K562 (cell line): ENCODE measurements around the gene NDUFAF8. TPM values are rescaled to one million over a fixed set of nuclear protein-coding genes. Genes with fewer than 3 reads are reported as not detected.

Experiments
- ATAC-seq: fragments of 200-7000 bp; cut with Tn5 transposase; 3 replicates; pipeline ENCODE4 v1.9.1; 2020; ENCODE audit warnings: moderate library complexity
- BruUV-seq: library from RNA; stranded (reverse); fragments of 400-500 nt; replicated peaks from 2 replicates; lab custom pipeline; 2021; lab: Mats Ljungman, UMichigan
- CTCF ChIA-PET: fragments of 300-600 bp; formaldehyde crosslinking; extraction: SDS; loops from one replicate; lab custom pipeline; 2021; ENCODE audit warnings: low intra/inter-chr PET ratio; lab: Yijun Ruan, JAX
- POLR2A ChIA-PET: fragments of 300-600, 350-650 bp; sonication (Branson Sonifier 250); formaldehyde crosslinking; extraction: SDS; loops from one replicate; lab custom pipeline; 2021; ENCODE audit warnings: antibody characterized with exemption, inconsistent platforms; lab: Yijun Ruan, JAX
- DNase-seq, 4 experiments: peaks; one replicate each; pipeline versions ENCODE4 v3.0.0 to v3.0.0-alpha.2; 2011 to 2018; ENCODE audit warnings: low spot score in 3 of 4, mixed read lengths in 3 of 4; ENCODE audit errors: extremely low read depth in 1 of 4
- FAIRE-seq: peaks from 2 replicates; lab custom pipeline; 2011; peaks lifted over from hg19 to GRCh38; lab: Jason Lieb, UNC
- H2AFZ ChIP-seq: 2 replicates; pipeline ENCODE4 v1.6.0; 2011; ENCODE audit warnings: low read depth, low read length, control low read depth, inconsistent platforms
- H3K27ac ChIP-seq: fragments of 200-600 bp; 3 replicates; pipeline ENCODE4 v1.8.0; 2011; ENCODE audit warnings: low read depth, mild to moderate bottlenecking, control low read depth, inconsistent platforms, low read length, moderate library complexity, mixed read lengths; ENCODE audit errors: extremely low read depth
- H3K27me3 ChIP-seq, 2 experiments: fragments of 300-600 bp in 1 of 2; 2 replicates in 1 of 2; 3 replicates in 1 of 2; pipeline versions ENCODE4 v1.6.0 to v1.8.0; 2011; ENCODE audit warnings: inconsistent platforms in 2 of 2, low read length in 2 of 2, mild to moderate bottlenecking in 1 of 2, mixed read lengths in 1 of 2, moderate library complexity in 1 of 2; ENCODE audit not compliant: control insufficient read depth in 2 of 2, insufficient read depth in 2 of 2
- H3K36me3 ChIP-seq: fragments of 300-600 bp; 3 replicates; pipeline ENCODE4 v1.8.0; 2011; ENCODE audit warnings: mild to moderate bottlenecking, low read length, inconsistent platforms; ENCODE audit not compliant: control insufficient read depth, insufficient read depth
- H3K4me1 ChIP-seq, 2 experiments: fragments of 200-600 bp in 1 of 2; replicated peaks in 1 of 2; 2 replicates in 1 of 2; 3 replicates in 1 of 2; pipeline versions ENCODE4 v1.5.1 to v1.8.0; 2011; ENCODE audit warnings: inconsistent platforms in 2 of 2, low read length in 2 of 2, mild to moderate bottlenecking in 1 of 2, mixed read lengths in 1 of 2, moderate library complexity in 1 of 2; ENCODE audit not compliant: control insufficient read depth in 2 of 2, insufficient read depth in 2 of 2
- H3K4me2 ChIP-seq: 2 replicates; pipeline ENCODE4 v1.6.1; 2011; ENCODE audit warnings: low read length, control low read depth, inconsistent platforms, mixed read lengths; ENCODE audit not compliant: insufficient read depth
- H3K4me3 ChIP-seq: fragments of 200-600 bp; sonication (generic), shearing (Covaris generic); 2 replicates; pipeline ENCODE4 v1.5.1; 2016; ENCODE audit warnings: control low read depth, inconsistent platforms
- H3K79me2 ChIP-seq: fragments of 200-600 bp; 3 replicates; pipeline ENCODE4 v1.8.0; 2011; ENCODE audit warnings: low read length, inconsistent platforms; ENCODE audit not compliant: control insufficient read depth, insufficient read depth
- H3K9ac ChIP-seq, 2 experiments: 2 replicates each; pipeline versions ENCODE4 v1.6.0 to v1.6.1; 2011; ENCODE audit warnings: low read depth in 2 of 2, low read length in 2 of 2, control low read depth in 1 of 2, inconsistent platforms in 1 of 2, mild to moderate bottlenecking in 1 of 2, mixed read lengths in 1 of 2; ENCODE audit not compliant: insufficient read depth in 1 of 2
- H3K9me1 ChIP-seq: one replicate; pipeline ENCODE4 v1.6.0; 2011; ENCODE audit warnings: inconsistent platforms, mild to moderate bottlenecking, low read length, moderate library complexity; ENCODE audit not compliant: control insufficient read depth, insufficient read depth
- H3K9me3 ChIP-seq: replicated peaks from 2 replicates; pipeline ENCODE4 v1.5.1; 2011; ENCODE audit warnings: low read depth, low read length, inconsistent platforms; ENCODE audit not compliant: control insufficient read depth, insufficient read depth
- H4K20me1 ChIP-seq: replicated peaks from 2 replicates; pipeline ENCODE4 v1.6.1; 2011; ENCODE audit warnings: low read length, inconsistent platforms, mixed read lengths; ENCODE audit not compliant: control insufficient read depth, insufficient read depth
- EGR1 ChIP-seq: fragments of 450-650 bp; conservative IDR thresholded peaks from 2 replicates; pipeline ENCODE4 v1.6.1; 2017; ENCODE audit warnings: mild to moderate bottlenecking
- NR1H2 ChIP-seq: sonication (generic); formaldehyde crosslinking; IDR thresholded peaks from 2 replicates; pipeline ENCODE4 v1.4.0; 2020; ENCODE audit warnings: mild to moderate bottlenecking, missing genetic modification reagents
- SMC3 ChIP-seq: conservative IDR thresholded peaks from 2 replicates; pipeline ENCODE4 v1.6.1; 2011; ENCODE audit warnings: low read depth, low read length, improper control_type of control experiment; ENCODE audit not compliant: insufficient read depth
- XRCC5 ChIP-seq: fragments of 200-400 bp; formaldehyde crosslinking; IDR thresholded peaks from 2 replicates; pipeline ENCODE4 v1.6.1; 2017; ENCODE audit warnings: low read depth, mild to moderate bottlenecking, low read length
- ZNF282 ChIP-seq: sonication (generic); formaldehyde crosslinking; IDR thresholded peaks from 2 replicates; pipeline ENCODE4 v1.8.1; 2023; ENCODE audit warnings: missing genetic modification reagents
- WGBS: fragments of 100-300 bp; shearing (Covaris generic); methylation state at CpG from one replicate; pipeline ENCODE4 v1.1.6; 2016; ENCODE audit warnings: low coverage, mixed read lengths; ENCODE audit not compliant: insufficient coverage; ENCODE audit errors: missing lambda C conversion rate; 5-methylcytosine and 5-hydroxymethylcytosine counted together
- in situ Hi-C: fragments of 300-500 bp; cut with MboI; formaldehyde crosslinking; loops from 4 replicates; pipeline ENCODE4 v1.15.0; 2018; ENCODE audit warnings: inconsistent platforms, mixed read lengths
- intact Hi-C: fragments of 100-400 bp; cut with micrococcal nuclease; formaldehyde crosslinking; loops from 2 replicates; pipeline ENCODE4 v1.14.2; 2022
- polyA plus RNA-seq, 8 experiments: library from polyadenylated mRNA; depleted of rRNA in 4 of 8; stranded (reverse) in 5 of 8; unstranded in 3 of 8; fragments of >200 nt; fragmentation: Nextera tagmentation in 2 of 8; fragmentation: Illumina TruSeq in 1 of 8; extraction: Ambion mirVana in 2 of 8; extraction: Trizol in 1 of 8; gene quantifications; 2 replicates each; pipeline versions ENCODE4 v1.2.1 to v1.2.3, GENCODE V29; 2011 to 2014; ENCODE audit warnings: inconsistent platforms in 1 of 8, missing spikeins in 1 of 8
- total RNA-seq, 7 experiments: library from RNA; depleted of rRNA in 6 of 7; stranded (reverse); fragments of >200 nt in 6 of 7; fragmentation: Illumina TruSeq in 2 of 7; extraction: Trizol in 2 of 7; gene quantifications; 2 replicates each; pipeline versions ENCODE4 v1.2.1 to v1.2.3, GENCODE V29; 2011 to 2021; ENCODE audit warnings: low replicate concordance in 1 of 7
- TF ChIP-seq, protein P1 (sequence below): fragments of 450-650 bp; conservative IDR thresholded peaks from 2 replicates; pipeline ENCODE4 v1.6.1; 2016; ENCODE audit warnings: missing genetic modification characterization, low read depth, mild to moderate bottlenecking, control low read depth, missing compliant biosample characterization
- TF ChIP-seq, protein P2 (sequence below), 2 experiments: fragments of 450-650 bp; IDR thresholded peaks; 2 replicates each; pipeline ENCODE4 v1.6.1; 2016; ENCODE audit warnings: mild to moderate bottlenecking in 2 of 2, borderline replicate concordance in 1 of 2, low read depth in 1 of 2, moderate library complexity in 1 of 2

The NDUFAF8 gene
- total and polyA plus RNA-seq, 9 of the 15 experiments (the other 6 are each of a cell fraction or from before 2014, with no cell fraction given): 13.5 to 144 (median 90.0) TPM

DNA sequence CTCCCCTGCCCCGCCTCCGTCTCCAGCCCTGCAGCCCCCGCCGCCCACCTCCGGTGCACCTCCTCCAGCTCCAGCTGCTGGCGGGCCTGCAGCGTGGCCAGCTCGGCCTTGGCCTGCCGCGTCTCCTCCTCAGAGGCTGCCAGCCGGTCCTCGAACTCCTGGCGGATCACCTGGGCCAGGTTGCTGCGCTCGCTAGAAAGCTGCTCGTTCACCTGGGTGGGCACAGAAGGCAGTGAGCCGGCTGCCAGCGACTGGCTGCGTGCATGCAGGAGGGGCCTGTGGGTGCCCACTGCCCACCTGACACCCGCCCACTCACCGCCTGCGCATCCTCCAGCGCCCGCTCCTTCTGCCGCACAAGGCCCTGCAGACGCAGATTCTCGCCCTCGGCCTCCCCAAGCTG is 48.5 kb upstream of the NDUFAF8 start:
- peaks cover 2% of the 10 kb centered on the region; the same call in 1 of the 3 replicates for H3K36me3 ChIP-seq
- peaks cover 10 to 81% of the 10 kb centered on the region in 2 experiments for H3K4me1 ChIP-seq
- WGBS: 79% methylated on average over 15 of the region's 28 CpGs
- H2AFZ ChIP-seq: no peak overlapping the region
- H4K20me1 ChIP-seq: no peaks in the 10 kb centered on the region
- in situ Hi-C loops: no loop called here
- no TSS peak for BruUV-seq
- no peak for ATAC-seq
- H3K27me3 ChIP-seq: no peaks in the 10 kb centered on the region
- H3K4me3 ChIP-seq: no peak overlapping the region
- no peaks in the 10 kb centered on the region for H3K9me3 ChIP-seq
- TF ChIP-seq XRCC5 (0 out of 2 replicates have a peak, but pooled peaks have one; percentile 23), SMC3 (no peak), NR1H2 (CRISPR knock-in tag) (no peak), ZNF282 (CRISPR knock-in tag) (no peak), EGR1 (0 out of 2 replicates have a peak, but pooled peaks have one; percentile 11)
- TF ChIP-seq, protein P1, sequence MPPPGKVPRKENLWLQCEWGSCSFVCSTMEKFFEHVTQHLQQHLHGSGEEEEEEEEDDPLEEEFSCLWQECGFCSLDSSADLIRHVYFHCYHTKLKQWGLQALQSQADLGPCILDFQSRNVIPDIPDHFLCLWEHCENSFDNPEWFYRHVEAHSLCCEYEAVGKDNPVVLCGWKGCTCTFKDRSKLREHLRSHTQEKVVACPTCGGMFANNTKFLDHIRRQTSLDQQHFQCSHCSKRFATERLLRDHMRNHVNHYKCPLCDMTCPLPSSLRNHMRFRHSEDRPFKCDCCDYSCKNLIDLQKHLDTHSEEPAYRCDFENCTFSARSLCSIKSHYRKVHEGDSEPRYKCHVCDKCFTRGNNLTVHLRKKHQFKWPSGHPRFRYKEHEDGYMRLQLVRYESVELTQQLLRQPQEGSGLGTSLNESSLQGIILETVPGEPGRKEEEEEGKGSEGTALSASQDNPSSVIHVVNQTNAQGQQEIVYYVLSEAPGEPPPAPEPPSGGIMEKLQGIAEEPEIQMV: no peak
- TF ChIP-seq, protein P2, sequence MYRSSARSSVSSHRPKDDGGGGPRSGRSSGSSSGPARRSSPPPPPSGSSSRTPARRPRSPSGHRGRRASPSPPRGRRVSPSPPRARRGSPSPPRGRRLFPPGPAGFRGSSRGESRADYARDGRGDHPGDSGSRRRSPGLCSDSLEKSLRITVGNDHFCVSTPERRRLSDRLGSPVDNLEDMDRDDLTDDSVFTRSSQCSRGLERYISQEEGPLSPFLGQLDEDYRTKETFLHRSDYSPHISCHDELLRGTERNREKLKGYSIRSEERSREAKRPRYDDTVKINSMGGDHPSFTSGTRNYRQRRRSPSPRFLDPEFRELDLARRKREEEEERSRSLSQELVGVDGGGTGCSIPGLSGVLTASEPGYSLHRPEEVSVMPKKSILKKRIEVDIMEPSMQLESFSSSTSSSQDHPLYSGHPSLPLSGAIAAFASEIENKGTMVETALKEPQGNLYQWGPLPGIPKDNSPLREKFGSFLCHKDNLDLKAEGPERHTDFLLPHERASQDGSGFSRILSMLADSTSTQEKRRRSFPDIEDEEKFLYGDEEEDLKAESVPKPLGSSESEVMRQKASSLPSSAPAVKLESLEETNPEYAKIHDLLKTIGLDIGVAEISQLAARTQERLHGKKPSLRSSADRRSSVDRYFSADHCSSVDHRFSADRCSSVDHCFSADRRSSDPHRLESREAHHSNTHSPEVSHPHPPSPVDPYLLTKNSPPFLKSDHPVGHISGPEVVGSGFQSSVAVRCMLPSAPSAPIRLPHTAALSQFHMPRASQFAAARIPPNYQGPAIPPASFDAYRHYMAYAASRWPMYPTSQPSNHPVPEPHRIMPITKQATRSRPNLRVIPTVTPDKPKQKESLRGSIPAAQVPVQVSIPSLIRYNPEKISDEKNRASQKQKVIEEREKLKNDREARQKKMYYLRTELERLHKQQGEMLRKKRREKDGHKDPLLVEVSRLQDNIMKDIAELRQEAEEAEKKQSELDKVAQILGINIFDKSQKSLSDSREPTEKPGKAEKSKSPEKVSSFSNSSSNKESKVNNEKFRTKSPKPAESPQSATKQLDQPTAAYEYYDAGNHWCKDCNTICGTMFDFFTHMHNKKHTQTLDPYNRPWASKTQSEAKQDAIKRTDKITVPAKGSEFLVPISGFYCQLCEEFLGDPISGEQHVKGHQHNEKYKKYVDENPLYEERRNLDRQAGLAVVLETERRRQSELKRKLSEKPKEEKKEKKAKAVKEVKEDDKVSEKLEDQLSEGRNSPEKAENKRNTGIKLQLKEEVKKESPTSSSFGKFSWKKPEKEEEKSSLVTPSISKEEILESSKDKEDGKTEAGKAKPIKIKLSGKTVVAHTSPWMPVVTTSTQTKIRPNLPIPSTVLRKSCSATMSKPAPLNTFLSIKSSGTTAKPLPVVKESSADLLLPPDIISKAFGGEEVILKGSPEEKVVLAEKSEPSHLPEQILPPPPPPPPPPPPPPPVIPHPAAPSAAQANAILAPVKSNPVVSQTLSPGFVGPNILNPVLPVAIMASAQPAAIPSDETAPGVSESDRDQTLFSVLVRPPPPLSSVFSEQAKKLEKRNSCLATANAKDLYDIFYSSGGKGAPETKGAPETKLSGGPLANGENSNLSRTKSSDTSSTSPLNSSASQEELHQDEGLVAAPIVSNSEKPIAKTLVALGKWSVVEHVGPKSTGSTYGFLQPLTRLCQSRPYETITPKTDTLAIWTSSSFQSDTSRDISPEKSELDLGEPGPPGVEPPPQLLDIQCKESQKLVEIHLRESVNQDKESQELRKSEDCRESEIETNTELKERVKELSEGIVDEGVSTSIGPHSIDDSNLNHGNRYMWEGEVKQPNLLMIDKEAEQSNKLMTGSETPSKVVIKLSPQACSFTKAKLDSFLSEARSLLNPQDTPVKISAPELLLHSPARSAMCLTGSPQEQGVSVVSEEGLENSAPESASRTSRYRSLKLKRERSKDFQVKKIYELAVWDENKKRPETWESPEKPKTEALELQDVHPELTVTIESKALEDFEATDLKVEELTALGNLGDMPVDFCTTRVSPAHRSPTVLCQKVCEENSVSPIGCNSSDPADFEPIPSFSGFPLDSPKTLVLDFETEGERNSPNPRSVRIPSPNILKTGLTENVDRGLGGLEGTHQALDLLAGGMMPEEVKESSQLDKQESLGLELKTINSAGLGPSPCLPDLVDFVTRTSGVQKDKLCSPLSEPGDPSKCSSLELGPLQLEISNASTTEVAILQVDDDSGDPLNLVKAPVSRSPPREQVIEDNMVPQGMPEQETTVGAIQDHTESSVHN (IDR thresholded peaks at IDR 0.05; ENCODE audit: borderline replicate concordance in 1 of 2, low read depth in 1 of 2): no peak
- TF ChIP-seq, all 486 proteins: peak for 2
- intact Hi-C loops: no loop called here
- H3K9me1 ChIP-seq: no peaks in the 10 kb centered on the region
- FAIRE-seq (no peak), DNase-seq (no peak)
- no peaks in the 10 kb centered on the region for H3K79me2 ChIP-seq
- ChIA-PET POLR2A (interaction anchor here (1.3 kb wide), 1 partner anchor 10 kb away, joined by 3 read pairs; no protein-coding TSS in a partner anchor), CTCF (no interaction called here)
- no peak overlapping the region for H3K9ac ChIP-seq
- no peak overlapping the region for H3K27ac ChIP-seq
- H3K4me2 ChIP-seq: no peak overlapping the region
